ENCODE measurements around the gene CD14.

CD14 gene

DNA sequence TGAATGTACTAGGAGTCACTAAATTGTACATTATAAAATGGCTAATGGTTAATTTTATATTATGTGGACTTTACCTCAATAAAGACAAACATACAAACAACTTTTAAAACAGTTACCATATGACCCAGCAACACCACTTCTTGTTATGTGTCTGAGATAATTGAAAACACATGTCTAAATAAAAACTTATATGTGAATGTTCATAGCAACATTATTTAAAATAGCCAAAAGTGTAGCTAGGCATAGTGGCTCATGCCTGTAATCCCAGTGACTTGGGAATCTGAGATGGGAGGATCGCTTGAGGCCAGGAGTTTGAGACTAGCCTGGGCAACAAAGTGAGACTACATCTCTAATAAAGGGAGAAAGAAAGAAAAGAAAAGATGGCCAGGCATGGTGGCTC is 45.5 kb downstream of the CD14 start:
- TF ChIP-seq PAX5 (IDR thresholded peaks at IDR 0.05; ENCODE audit: insufficient read depth, low read length, severe bottlenecking): no peak
- no peak for TF ChIP-seq SPI1 (IDR thresholded peaks at IDR 0.05; ENCODE audit: low read depth, low read length)
- TF ChIP-seq POLR2A (IDR thresholded peaks at IDR 0.05; ENCODE audit: low read depth, low read length): no peak
- no peak for TF ChIP-seq POLR2AphosphoS5 (IDR thresholded peaks at IDR 0.05; ENCODE audit: low read depth, low read length)
- no peak for TF ChIP-seq POU2F2 (IDR thresholded peaks at IDR 0.05; ENCODE audit: low read depth, low read length)
- no peak for TF ChIP-seq TAF1 (IDR thresholded peaks at IDR 0.05; ENCODE audit: low read depth, low read length)
- DNase-seq (ENCODE audit: insufficient read length, low spot score): no peak
- FAIRE-seq: no peak

Data from GM12891 (cell line).